RPMI8226 (cell line): ENCODE measurements around the gene C18orf54.
A peak's percentile ranks its signal among the peaks of the same experiment; 100 is the strongest.
"Not testable (repeated sequence)": the region's sequence is repeated elsewhere in the genome, so short reads cannot be mapped to it uniquely, and the experiment has no call there.

ENCODE experiments used
- DNase-seq: peaks from one replicate; pipeline ENCODE4 v3.0.0-alpha.2; 2015

Gene C18orf54

GRCh38 chr18:54357660-54358494 lies at the start of gene C18orf54, which contains the start of gene STARD6:
Gene C18orf54 (plus strand): TSS chr18:54357906. CDS start chr18:54360573, 2,667 bp downstream.
Gene STARD6 (minus strand): TSS chr18:54357858. CDS start chr18:54354573, 3,285 bp downstream.
- peak; percentile 95 for DNase-seq

- not testable (repeated sequence) for DNase-seq
Observed at GRCh38 chr18:54309564-54309963, 48.1 kb upstream of the C18orf54 start.

GRCh38 chr18:54316071-54316820 lies 41.5 kb upstream of the C18orf54 start:
- no peak for DNase-seq

- DNase-seq = no peak
Observed at GRCh38 chr18:54323561-54323960, 34.1 kb upstream of the C18orf54 start.

- DNase-seq = no peak
Observed at GRCh38 chr18:54323970-54324369, 33.7 kb upstream of the C18orf54 start.

GRCh38 chr18:54327818-54328217 lies 29.9 kb upstream of the C18orf54 start:
- DNase-seq = no peak

GRCh38 chr18:54329787-54330186 lies 27.9 kb upstream of the C18orf54 start:
- DNase-seq = no peak

GRCh38 chr18:54330768-54331548 lies 26.7 kb upstream of the C18orf54 start:
- no peak for DNase-seq

GRCh38 chr18:54335638-54336173 lies 22.0 kb upstream of the C18orf54 start:
- DNase-seq = no peak

- DNase-seq = no peak
Observed at GRCh38 chr18:54338230-54338629, 19.5 kb upstream of the C18orf54 start.

GRCh38 chr18:54351186-54351585 lies 6.5 kb upstream of the C18orf54 start:
- DNase-seq = no peak

- DNase-seq = peak; percentile 4
Observed at GRCh38 chr18:54357082-54357659, 535 bp upstream of the C18orf54 start.

- no peak for DNase-seq
Observed at GRCh38 chr18:54358495-54359040, 862 bp downstream of the C18orf54 start.

GRCh38 chr18:54359233-54359632 lies 1.5 kb downstream of the C18orf54 start:
- no peak for DNase-seq

- DNase-seq = no peak
Observed at GRCh38 chr18:54360406-54360805, 2.7 kb downstream of the C18orf54 start.

- DNase-seq = no peak
Observed at GRCh38 chr18:54378057-54378456, 20.4 kb downstream of the C18orf54 start.

- DNase-seq = no peak
Observed at GRCh38 chr18:54381640-54382039, 23.9 kb downstream of the C18orf54 start.

GRCh38 chr18:54382076-54382475 lies 24.4 kb downstream of the C18orf54 start:
- no peak for DNase-seq

- no peak for DNase-seq
Observed at GRCh38 chr18:54382733-54383252, 25.1 kb downstream of the C18orf54 start.

GRCh38 chr18:54386043-54386442 lies 28.3 kb downstream of the C18orf54 start:
- no peak for DNase-seq

- not testable (repeated sequence) for DNase-seq
Observed at GRCh38 chr18:54386800-54387495, 29.2 kb downstream of the C18orf54 start.
